GM18526 (cell line): ENCODE results near the gene MYH14.

ENCODE experiments used
- POLR2A ChIP-seq: IDR thresholded peaks from 3 replicates; pipeline ENCODE4 v1.6.1; 2011; ENCODE audit not compliant: insufficient read length; ENCODE audit errors: extremely low read depth

MYH14 gene

GRCh38 chr19:50204811-50205675 lies 1.6 kb downstream of the MYH14 start:
- no peak for TF ChIP-seq POLR2A

- no peak for TF ChIP-seq POLR2A
Observed at GRCh38 chr19:50205681-50206138, 2.3 kb downstream of the MYH14 start.

- no peak for TF ChIP-seq POLR2A
Observed at GRCh38 chr19:50206191-50206590, 2.8 kb downstream of the MYH14 start.

- no peak for TF ChIP-seq POLR2A
Observed at GRCh38 chr19:50207730-50208129, 4.3 kb downstream of the MYH14 start.

GRCh38 chr19:50209131-50209530 lies 5.7 kb downstream of the MYH14 start:
- no peak for TF ChIP-seq POLR2A

- TF ChIP-seq POLR2A = no peak
Observed at GRCh38 chr19:50210425-50210824, 7.0 kb downstream of the MYH14 start.

- TF ChIP-seq POLR2A = no peak
Observed at GRCh38 chr19:50213925-50214324, 10.5 kb downstream of the MYH14 start.

- TF ChIP-seq POLR2A = no peak
Observed at GRCh38 chr19:50214699-50215543, 11.5 kb downstream of the MYH14 start.

GRCh38 chr19:50215820-50216219 lies 12.4 kb downstream of the MYH14 start:
- no peak for TF ChIP-seq POLR2A

GRCh38 chr19:50221087-50221486 lies 17.7 kb downstream of the MYH14 start:
- no peak for TF ChIP-seq POLR2A

- TF ChIP-seq POLR2A = no peak
Observed at GRCh38 chr19:50222691-50223438, 19.4 kb downstream of the MYH14 start.

- TF ChIP-seq POLR2A = no peak
Observed at GRCh38 chr19:50223439-50223716, 20.0 kb downstream of the MYH14 start.

- no peak for TF ChIP-seq POLR2A
Observed at GRCh38 chr19:50224986-50225747, 21.7 kb downstream of the MYH14 start.

- no peak for TF ChIP-seq POLR2A
Observed at GRCh38 chr19:50226536-50226935, 23.1 kb downstream of the MYH14 start.
